Smooth muscle cell of the brain vasculature (primary cell): ENCODE results near the gene SAMD14.

Experiments used
- DNase-seq: peaks from one replicate; pipeline ENCODE4 v3.0.0-alpha.2; 2012; ENCODE audit warnings: low read depth, low spot score

Gene SAMD14

DNA sequence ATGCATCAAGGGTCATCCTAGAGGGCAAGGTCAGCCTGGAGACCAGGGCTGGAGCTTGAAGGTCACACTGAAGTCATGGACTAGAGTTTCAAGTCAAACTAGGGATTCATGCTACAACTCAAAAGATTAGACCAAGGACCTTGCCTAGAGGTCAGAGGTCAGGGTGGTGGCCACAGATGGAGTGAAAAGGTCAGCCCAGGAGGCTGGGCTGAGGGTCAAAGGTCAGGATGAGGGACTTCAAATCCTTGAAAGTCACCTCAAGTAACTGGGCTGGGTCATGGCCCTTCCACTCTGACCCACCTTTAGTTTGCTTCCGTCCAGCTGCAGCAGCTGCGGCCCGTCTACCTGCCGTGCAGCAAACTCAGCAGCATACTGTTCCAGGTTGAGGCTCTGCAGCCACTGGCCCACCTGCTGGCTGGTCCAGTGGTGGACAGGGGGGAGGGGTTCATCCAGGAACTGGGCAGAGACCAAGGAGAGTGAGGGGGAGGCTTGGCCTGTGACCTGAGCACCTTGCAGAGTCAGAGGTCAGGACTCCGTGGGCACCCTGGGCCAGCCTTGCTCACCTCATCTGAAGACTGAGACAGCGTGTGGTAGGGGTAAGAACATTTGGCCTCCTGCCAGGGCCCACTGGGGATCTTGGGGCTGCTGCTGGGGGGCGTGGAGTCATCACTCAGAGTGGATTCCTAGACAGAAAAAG is 16.2 kb downstream of the SAMD14 start:
- no peak for DNase-seq

DNA sequence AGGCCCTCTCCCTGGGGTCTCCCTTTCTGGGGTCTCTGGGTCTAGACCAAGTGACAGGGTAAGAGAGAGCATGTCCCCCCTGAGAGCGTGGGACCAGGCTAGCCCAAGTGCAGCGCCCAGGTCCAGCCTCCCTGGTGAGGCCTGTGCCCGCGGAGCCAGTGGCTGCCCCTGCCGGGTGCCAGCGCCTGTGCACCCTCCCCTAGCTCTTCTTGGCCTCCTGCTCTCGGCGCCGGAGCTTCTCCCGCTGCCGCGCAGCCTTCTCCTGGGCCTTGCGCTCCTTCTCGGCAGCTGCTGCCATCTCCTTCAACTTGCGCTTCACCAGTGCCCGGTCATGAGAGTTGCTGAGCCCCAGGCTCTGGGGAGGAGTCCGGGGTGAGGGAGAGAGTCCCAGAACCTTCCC is 17.3 kb downstream of the SAMD14 start:
- no peak for DNase-seq

DNA sequence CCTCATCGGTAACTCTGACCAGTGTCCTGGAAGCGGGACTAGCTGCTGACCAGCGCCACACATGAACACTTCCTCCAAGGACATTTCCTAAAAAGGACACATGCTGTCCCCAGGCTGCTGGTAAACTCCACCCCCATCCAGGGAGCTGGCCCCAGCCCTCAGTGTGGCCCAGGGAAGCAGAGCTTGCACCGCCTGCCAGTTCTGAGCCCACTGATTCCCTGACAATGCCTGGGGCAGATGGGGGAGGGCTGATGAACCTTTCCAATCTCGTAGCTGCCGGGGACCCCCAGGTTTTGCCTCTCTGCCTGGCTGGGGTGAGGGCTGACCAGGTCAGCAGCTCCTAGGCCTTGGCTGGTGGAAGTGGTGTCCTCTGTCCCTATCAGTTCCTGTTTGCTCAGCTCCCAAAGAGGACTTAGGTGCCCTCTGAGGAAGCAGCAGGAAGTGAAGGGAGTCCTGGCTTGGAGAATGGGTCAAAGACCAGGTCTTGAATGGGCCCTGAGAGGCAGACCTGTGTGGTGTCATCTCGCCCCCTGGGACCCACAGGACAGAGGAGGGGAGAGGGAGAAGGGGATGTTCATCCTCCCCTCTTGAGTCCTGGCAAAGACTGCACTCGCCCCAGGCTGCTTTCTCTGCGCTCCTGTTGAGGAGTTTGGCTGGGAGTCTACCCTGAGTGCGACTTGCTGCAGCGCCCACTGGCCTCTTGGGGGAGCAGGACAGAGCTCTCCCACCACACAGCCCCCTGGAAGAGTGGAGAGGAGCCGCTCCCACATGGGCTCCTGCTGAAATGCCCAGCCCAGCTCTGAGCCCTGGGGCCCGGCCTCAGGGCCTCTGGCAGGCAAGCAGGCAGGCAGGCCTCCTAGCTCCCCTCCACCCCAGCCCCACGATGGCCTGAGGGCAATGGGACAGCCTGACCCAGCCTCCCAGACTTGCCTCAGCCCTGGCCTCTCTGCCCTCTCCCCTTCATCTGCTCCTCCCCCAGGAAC is 18.0 kb downstream of the SAMD14 start:
- no peak for DNase-seq

DNA sequence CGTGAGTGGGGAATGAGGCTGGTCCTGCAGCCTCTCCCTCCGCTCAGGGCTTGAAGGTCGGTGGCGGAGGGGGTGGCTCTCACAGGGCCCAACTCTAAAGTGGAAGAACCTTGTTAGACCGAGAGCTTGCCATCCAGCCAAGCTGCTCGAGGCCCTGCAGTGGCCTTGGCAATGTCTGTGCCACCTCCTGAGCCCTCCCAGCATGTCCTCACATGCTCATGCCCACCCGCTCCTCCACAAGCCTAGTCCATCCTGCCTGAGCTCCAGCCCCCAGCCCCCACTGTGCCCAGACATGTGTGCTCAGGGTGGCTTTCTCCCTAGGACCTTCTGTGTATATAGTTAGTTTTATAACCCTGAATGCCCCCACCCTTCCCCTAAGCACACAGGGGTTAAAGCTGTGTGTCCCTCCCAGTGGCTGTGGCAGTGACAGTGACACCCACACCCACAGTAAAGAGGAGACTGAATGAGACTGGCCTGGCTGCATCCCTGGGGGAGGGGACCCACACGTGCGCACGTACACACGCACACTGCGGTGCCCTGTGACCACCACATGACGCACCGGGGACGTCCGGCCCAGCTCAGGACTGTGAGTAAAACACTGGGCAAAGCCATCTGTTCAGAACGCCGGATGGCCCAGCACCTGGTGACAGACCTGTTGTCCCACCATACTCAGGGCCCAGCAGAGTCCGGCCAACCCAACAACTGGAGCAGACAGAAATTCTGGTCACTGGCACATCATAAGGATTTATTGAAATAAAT is 19.2 kb downstream of the SAMD14 start:
- no peak for DNase-seq

DNA sequence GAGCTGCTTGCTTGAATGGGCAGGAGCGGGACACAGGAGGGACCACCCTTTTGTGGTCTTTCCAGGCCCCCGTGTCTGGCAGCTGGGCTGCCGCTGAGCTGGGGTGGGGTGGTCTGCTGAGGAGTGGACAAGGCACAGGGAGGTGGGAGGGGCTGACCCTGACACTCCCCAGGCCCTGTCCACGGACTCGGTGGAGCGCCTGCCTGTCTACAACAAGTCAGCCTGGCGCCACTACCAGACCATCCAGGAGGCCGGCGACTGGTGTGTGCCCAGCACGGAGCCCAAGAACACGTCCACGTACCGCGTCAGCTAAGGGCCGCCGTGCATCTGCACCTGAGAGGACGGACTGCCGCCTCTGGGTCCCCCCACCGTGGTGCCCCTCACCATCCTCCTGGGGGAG is 20.2 kb downstream of the SAMD14 start:
- no peak for DNase-seq

DNA sequence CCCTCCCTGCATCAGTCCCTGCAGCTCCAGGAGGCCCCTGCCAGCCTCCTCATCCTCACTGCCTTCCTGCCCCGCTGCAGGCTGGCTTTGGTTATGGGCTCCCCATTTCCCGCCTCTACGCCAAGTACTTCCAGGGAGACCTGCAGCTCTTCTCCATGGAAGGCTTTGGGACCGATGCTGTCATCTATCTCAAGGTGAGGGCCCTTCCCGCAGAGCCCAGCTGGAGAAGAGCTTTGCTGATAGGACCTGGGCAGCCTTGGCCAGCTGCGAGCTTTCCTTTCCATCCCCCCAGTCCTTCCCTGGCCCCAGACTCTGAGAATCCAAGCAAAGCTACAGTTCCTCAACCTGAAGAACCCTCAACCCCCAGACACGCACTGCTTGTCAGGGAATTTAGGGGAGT is 20.8 kb downstream of the SAMD14 start:
- no peak for DNase-seq

DNA sequence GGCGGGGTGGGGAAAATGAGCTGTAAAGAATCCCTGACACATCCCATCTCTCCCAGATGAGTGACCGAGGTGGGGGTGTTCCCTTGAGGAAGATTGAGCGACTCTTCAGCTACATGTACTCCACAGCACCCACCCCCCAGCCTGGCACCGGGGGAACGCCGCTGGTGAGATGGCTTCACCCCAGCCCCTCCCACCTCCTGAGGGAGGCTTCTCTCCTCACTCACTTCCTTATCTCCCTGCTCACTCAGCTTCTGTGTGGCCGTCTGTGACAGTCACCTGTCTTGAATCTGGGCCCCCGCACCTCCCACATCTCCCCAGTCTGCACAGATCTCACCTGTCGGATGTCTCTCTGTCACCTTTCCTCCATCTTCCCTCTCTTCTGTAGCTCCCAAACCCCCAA is 21.4 kb downstream of the SAMD14 start:
- no peak for DNase-seq

DNA sequence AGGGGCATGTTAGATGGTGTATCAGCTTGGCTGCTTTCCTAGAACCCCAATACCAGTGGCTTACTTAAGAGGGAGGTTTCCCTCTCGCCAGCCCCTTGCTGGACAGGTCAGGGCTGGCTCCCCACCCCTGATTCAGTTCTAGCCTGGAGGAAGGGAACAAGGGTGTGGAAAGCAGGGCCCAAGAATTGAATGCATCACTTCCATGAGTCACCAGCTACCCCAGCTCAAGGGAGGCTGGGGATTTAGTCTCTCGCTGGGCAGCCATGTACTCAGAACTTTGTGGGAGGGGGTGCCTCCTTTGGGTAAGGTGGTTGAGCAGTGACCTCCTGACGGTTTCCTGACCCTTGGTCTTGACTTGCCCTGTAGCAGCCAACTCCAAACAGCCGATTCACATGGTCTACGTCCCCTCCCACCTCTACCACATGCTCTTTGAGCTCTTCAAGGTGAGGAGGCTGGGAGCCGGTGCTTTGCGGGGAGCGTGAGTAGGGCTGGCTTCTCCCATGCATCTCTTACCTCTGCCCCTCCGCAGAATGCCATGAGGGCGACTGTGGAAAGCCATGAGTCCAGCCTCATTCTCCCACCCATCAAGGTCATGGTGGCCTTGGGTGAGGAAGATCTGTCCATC is 22.1 kb downstream of the SAMD14 start:
- DNase-seq: no peak

DNA sequence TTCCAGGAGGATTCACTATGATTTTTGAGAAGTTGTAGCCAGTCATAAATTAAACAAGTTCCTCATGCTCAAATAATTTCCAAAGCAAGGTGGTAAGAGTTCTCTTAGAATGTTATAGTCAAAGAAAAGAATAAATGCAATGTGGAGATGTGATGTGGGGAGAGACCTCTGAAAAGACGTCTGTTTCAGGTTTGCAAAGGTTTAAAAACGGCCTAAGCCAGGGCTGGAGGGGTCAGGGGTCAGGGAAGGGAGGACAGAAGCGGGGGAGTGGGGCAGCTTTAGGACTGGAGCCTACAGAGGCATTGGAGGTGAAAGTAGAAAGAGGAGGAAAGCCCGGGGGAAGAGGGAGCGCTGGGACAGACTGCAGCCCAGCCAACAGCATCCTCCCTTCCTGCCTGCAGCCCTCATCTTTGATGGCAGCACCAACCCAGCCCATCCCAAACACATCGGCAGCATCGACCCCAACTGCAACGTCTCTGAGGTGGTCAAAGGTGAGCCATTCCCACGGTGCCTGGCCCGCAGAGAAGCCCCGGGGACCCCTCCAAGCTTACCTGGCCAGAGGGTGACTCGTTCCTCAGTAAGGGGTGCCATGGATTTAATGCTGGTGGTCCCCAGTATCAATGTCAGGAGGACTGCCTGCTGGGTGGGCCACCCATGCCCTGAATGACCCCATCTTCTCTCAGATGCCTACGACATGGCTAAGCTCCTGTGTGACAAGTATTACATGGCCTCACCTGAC is 23.4 kb downstream of the SAMD14 start:
- DNase-seq: no peak

DNA sequence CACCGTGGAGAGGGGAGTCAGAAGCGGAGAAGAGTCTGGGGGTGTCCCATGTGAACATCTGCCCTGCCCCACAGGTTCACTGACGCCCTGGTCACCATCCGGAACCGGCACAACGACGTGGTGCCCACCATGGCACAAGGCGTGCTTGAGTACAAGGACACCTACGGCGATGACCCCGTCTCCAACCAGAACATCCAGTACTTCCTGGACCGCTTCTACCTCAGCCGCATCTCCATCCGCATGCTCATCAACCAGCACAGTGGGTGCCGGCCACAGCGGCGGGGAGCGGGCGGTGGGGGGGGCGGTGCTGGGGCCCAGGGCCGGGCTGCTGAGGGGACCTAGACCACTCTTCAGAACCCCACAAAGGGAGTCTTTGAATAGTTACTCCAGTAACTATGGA is 24.1 kb downstream of the SAMD14 start:
- DNase-seq: no peak

DNA sequence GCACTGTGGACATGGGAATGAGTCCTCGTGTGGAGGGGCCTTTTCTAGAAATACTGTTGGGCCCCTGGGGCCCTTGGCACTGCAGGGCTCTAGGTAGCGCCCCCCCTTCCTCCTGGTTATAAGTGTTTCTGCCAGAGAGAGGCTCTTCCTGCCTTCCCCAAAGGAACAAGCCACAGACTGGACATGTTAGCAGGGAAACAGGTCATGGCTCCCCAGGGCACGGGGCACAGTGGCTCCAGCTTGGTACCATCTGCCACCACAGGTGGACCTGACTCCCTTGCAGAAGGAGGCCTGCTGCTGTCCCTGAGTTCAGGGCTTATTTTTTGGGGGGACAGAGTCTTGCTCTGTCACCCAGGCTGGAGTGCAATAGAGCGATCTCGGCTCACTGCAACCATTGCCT is 26.0 kb downstream of the SAMD14 start:
- no peak for DNase-seq

DNA sequence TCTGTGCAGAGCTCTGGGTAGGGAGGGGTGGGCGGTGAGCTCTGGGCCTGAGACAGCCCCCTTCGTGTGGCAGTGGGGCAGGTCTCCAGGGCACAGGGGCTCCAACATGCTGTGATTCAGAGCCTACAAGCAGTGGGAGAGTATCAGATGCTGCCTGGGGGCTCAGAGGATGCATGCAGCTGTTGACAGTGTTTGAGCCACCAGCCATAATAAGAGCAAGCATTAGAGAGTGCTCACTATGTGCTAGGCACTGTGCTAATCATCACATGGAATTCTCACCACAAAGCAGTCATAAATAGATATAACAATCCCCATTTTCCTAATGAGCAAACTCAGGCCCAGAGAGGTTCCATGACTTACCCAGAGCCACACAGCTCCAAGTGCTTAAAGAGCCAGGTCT is 26.7 kb downstream of the SAMD14 start:
- no peak for DNase-seq

DNA sequence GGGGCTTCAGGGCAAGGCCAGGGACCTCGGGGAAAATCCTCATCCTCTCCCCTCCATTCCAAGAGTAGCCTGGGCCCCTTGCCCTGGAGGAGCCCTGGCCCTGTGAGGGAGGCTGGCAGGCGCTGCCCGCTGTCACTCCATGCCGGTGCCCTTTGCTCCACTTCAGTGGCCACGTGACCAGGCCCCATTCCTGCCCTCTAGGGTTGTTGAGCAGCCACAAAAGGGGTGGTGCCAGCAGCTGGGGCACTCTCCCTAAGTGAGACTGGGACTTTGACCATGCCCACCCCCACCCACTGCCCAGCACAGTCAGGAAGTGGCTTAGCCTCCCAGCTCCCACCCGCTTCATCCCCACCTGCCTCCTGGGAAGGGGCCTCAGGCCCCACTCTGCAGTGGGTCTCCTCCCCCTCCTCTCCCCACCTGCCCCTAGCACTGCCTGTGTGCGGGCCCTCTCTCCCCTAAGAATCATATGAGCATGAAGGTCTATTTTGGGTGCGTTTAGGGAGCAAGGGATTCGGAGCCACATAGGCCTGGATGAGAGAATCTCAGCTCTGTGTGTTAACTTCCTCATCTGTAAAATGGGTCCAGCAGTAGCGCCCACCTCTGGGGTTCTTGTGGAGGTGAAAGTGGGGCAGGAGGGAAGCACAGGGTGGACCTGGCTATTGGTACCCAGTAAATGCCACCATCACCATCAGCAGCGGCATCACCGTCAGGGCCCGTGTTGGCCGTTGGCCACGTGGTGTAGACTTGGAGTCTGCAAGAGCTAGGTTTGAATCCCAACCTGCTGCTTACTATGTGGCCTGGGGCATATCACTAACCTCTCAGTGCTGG is 27.6 kb downstream of the SAMD14 start:
- no peak for DNase-seq

DNA sequence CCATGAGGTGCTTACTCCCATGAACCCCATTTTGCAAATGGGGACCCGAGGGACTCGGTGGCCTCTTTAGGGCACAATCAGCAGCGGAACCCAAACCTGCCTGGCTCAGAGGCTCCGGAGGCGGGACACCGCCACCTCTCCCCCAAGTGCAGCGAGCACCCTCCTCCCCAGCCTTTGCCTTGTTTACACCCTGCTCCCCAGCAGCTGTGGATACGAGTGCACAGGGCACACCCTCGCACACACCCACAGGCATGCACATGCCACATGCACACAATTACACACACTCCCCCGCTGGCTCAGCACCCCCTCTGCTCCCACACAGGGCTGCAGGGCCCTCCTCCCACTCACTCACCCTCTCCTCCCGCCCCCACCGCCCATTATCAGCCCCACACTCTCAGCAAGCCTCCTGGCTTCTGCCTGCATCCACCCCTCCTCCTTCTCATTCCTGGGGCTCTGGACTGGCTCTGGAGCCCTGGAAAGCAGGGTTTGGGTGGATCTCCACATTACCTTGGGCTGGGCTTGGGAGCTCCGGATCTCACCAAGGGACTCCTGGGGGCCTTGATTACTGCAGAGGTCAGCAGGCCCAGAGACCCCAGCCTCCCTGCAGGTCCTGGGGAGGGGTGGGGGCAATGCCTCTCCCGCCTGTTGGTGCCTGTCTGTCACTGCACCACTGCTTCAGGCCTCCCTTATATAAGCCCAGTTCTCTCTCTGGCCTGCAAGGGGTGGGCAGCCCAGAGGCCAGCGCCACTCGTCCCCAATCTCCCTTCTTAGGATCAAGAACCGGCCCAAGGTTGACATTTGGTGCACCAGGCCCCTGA is 28.4 kb downstream of the SAMD14 start:
- no peak for DNase-seq

DNA sequence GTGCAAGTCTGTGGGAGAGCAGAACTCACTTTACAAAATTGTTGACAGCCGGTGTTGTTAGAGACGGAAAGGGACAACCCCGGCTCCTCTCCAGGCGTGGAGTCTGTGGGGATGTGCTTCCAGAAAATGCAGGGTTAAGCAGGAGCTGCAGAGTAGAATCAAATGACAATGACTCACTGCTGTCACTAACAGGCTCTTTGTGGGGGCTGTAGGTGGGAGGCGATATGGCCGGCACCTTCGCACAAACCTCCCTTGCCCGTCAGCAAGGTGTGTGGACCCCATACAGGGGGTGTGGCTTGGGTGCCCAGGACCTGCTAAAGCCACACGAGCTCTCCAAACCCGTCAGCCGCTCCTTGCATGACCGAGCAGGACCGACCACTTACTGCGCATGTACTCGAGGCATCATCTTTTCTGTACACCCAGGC is 29.0 kb downstream of the SAMD14 start:
- DNase-seq: no peak

DNA sequence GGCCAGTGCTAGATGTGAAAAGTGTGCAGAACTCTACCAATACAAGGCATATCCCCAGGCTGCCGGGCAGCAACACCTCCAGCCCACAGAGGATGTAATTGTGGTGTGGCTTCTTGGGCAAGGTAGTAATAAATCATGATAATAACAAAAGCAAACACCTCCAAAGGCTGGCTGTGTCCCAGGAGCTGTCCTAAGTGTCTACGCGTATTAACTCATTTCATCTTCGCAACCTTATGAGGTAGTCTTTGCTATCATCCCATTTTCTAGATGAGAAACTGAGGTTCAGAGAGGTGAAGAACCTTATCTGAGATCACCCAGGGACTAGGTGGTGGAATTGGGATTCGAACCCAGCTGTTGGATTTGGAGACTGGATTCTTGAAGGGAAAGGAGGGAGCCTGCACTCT is 29.5 kb downstream of the SAMD14 start:
- no peak for DNase-seq

DNA sequence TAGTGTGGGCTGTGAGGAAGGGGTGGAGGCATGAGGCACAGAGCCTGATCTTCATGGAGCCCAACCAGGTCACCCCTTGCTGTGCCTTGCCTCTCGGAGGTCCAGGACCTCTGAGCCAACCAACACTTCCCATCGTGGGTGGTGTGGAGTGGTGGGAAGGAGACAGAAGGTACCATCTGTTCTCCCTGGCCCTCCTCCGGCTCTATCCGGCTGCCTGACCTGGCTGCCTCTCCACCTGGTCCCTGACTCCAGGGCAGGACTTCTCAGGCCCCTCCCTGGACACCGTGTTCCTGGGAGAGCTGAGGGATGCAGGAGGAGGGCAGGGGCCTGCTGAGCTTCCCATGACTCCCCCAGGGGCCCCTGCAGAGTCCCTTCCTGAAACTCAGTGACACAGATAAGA is 31.0 kb downstream of the SAMD14 start:
- no peak for DNase-seq

DNA sequence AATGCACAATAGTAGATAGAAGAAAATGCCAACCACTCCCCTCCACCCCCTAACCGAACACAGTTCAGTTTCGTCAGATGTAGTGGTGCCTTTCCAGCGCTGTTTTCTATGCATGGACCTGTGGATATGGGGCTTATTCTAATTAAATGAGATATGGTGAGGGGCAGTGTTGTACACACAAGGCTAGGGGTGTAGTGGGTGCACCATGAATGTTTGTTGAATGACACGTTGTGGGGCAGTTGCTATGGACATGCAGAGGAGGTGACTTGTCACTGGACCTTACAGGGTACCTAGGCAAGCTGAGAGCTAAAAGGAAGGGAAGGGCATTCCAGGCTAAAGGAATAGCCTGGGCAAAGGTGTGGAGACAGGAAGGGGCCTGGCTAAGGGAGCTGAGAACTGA is 31.4 kb downstream of the SAMD14 start:
- no peak for DNase-seq

DNA sequence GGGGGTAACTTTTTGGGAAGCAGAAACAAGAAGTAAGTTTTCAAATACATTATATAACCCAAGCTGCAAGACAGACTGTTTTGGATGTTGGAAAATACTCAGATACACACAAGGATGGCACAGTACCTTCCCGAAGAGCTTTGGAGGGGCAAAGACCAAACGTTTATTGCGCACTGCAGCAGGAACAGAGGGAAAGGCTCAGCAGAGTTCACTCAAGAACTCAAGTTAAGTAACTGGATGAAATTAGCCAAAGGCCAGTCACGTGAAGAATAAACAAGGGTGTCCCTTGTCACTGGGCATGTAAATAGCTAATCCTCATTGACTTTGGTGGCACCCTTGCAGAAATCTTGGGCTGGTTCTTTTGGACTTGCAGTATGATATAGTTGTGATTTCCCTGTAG is 32.0 kb downstream of the SAMD14 start:
- DNase-seq: no peak
